NCI-H128 (cell line): ENCODE measurements around the gene SPAG16.
"Not testable (repeated sequence)": the region's sequence is repeated elsewhere in the genome, so short reads cannot be mapped to it uniquely, and the experiment has no call there.

Experiments
- DNase-seq: peaks from one replicate; lab custom pipeline; 2025; ENCODE audit not compliant: unreplicated experiment; lab: John Stamatoyannopoulos, UW

The SPAG16 gene

GRCh38 chr2:214062279-214062678 is 778.0 kb downstream of the SPAG16 start:
- DNase-seq = not testable (repeated sequence)

- DNase-seq = no peak
These were observed 780.2 kb downstream of the SPAG16 start for GRCh38 chr2:214064471-214064870.

DNA sequence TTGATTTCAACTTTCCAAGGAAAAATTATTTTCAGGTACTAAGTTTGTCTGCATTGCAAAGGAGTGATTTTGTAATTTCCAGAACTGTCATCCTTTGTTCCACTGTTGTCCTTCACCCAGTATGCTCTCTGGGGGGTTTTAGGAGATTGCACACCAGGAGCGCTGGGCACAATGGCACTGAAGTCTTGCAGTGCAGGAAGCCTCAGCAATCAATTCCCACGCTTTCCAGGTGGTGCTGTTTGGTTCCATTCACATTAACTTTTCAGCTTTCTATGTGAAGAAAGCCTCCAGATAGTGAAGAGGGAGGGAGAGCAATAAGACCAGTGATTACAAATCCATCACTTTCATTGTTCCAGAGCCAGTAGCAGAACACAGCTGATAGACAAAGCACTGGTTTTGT is 782.6 kb downstream of the SPAG16 start:
- no peak for DNase-seq

- no peak for DNase-seq
These were observed 785.0 kb downstream of the SPAG16 start for GRCh38 chr2:214069254-214069653.

- no peak for DNase-seq
These were observed 791.2 kb downstream of the SPAG16 start for GRCh38 chr2:214075456-214075855.

- no peak for DNase-seq
These were observed 792.3 kb downstream of the SPAG16 start for GRCh38 chr2:214076527-214076926.

- DNase-seq = no peak
These were observed 793.5 kb downstream of the SPAG16 start for GRCh38 chr2:214077727-214078126.

DNA sequence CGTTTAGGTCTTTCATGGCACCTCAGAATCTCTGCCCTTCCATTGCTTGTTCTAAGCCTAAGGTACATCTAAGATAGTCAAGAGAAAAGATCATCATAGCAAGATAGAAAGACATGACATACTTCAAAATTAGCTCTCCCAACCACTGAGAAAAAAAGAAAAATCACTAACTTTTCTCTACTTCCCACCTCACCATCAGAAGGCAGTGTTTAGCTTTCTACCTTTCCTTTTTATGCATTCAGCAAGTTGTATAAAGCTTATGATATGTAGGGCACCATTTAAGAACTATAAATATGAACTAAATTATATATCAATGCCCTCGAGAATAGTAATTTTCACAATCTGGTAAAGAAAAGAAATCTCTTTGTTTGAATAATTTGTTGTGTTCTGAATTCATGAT is 794.8 kb downstream of the SPAG16 start:
- no peak for DNase-seq

DNA sequence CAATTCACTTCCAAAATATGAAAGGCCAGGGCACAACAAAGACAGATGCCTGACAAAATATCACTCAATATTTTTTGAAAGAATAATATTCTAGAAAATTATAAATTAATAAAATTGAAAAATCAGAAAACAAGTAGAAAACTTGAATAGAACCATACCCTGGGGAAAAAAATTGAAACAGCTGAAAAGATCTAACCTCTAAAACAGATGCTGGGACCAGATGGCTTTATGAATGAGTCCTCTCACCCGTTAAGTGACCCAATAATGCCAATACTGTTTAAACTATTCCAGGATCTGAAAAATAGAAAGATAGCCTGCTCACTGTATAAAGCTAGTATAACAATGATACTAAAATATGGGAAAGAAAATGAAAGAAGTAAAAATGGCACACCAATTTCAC is 804.3 kb downstream of the SPAG16 start:
- no peak for DNase-seq

- DNase-seq = no peak
These were observed 812.0 kb downstream of the SPAG16 start for GRCh38 chr2:214096208-214096715.

- no peak for DNase-seq
These were observed 814.5 kb downstream of the SPAG16 start for GRCh38 chr2:214098811-214099210.

DNA sequence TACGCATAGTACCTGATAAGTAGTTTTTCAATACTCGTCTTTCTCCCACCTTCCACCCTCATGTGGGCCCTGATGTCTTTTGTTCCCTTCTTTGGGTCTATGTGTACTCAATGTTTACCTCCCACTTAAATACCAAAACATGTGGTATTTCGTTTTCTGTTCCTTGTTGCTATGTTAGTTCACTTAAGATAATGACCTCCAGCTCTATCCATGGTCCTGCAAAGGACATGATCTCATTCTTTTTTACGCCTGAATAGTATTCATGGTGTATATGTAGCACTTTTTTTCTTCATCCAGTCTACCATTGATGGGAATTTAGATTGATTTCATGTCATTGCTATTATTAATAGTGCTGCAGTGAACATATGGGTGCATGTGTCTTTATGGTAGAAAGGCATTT is 816.2 kb downstream of the SPAG16 start:
- DNase-seq = no peak

DNA sequence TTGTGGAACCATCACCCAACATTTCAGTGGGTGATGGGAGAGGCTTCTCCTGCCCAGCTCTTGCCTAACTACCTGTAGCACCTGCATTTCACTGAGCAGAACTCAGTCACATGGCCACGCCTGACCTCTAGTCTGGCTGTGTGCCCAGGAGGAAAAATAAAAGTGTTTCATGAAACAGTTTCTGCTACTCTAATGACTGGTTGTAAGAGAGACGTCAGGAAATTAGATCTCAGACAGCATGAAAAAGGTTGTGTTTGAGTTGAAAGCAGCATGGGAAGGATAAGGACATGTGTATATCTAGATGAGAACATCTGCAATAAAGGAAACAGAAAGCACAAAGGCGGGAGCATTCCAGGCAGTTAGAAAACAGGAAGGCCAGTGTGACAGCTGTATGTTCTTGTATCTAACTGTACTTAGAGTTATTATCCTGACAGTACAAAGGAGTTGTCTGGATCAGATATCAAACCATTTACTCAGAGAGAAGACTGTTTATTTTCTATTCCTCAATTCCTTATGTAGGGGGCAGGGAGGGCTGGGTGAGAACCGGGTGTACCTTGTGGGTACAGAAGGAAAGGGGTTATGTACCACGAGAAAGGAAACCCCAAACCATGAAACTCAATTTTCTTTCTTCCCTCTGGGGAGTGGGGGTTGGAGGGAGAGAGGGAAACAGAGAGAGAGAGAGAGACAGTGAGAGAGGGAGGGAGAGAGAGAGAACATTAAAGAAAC is 819.2 kb downstream of the SPAG16 start:
- no peak for DNase-seq

GRCh38 chr2:214104219-214104618 is 820.0 kb downstream of the SPAG16 start:
- DNase-seq = no peak

- DNase-seq = no peak
These were observed 820.7 kb downstream of the SPAG16 start for GRCh38 chr2:214104967-214105366.

- DNase-seq = no peak
These were observed 823.5 kb downstream of the SPAG16 start for GRCh38 chr2:214107726-214108125.

DNA sequence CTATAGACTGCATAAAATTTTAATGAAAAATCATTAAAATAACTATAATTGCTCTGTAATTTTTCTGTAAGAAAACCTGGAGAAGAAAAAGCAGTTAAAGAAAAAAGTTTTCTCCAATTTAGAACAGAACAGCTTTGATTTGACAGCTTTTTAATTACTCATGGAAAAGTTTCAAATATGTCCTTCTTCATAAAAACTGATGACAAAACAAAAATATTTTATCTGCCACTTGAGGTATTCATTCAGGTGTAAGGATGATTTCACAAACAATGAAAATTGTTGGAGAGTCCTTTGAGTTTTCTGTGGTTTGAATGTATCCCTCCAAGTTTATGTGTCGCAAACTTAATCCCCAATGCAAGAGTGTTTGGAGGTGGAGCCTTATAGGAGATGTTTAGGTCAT is 824.3 kb downstream of the SPAG16 start:
- DNase-seq = no peak

- DNase-seq = no peak
These were observed 832.8 kb downstream of the SPAG16 start for GRCh38 chr2:214117054-214117453.

DNA sequence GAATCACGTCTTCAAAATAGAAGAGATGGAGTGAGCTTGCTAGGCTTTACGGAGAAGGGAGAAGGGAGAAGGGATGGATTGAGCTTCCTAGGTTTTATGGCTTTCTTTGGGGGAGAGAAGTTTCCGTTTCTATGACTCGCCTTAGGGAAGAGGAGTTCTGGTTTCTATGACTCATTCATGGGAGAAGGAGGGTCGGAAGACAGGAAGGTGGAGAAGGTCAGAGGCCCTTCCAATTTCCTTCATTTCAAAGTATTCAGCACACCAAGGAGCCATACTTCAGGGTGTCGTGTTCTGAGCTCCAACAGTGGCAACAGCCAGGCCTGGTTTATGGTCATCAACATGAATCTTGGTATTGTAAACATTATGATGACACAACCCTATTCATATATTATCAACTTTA is 841.9 kb downstream of the SPAG16 start:
- no peak for DNase-seq

DNA sequence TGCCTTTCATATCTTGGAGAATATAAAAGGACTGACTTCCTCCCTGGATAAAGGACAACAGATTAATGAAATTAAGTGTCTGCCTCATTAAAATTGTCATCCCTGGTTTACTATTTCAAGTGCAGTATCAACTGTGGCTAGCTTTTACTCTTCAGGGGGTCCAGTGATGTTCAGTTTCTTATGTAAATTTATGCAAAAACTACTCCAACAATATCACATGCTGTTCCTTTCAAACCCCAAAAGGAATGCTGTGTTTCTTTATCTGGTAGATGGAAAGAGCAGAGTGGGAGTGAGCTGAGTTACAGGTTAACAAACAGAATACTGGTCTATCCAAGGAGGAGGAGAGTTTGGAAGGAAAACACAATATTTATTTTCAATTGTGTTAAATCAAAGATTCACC is 842.9 kb downstream of the SPAG16 start:
- DNase-seq = no peak

DNA sequence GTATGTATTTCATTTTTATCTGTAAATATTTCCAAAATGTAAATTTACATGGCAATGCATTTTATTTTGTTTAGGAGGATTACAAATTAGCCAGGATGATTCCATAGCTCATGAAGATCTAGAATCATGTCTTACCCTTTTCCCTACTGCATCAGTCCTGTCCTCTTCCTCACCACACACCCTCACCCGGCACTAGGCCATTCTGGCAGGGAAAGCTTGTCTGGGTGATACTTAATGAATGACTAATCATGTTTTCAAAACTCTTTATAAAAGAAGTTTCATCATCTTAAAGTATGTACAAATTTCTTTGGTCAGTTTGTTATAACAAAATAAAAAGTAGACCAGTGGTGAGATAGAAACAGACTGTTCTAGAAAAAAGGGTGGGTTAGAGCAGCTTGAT is 843.3 kb downstream of the SPAG16 start:
- DNase-seq = no peak

DNA sequence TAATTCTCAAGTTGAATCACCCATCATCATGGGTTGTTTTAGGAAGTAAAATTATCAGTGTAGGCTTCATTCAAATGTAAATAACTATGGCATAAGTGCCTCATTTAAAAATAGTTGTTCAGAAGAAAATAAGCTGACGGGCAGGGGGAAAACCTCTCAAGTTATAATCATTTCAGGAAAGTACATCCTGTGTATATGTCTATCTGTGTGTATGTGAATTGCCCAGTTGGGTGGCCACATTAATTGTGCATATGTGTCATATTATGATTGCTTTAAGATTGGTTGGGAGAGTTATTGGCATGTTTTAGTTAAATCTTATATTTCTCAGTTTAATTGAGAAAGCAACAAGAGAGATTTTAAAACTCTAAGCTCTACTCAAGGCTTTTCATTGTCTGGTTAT is 843.8 kb downstream of the SPAG16 start:
- no peak for DNase-seq

DNA sequence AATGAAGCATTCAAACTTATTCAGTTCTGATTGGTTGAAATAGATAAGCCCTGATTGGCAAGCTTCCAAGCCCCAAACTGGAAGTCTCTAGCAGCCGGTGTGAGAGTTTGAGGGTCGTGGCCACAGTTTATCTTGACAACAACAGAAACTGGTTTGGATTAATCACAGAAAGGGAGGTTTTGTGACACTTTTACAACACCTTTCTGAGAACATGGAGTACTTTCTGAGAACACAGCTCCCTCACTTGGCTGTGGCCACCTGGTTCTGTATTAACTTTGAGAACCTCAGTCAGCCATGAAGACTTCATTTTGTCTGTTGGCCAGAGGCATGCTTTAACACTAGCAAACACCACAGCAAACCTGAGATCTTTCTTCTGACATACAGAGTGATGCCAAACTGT is 845.9 kb downstream of the SPAG16 start:
- DNase-seq = no peak
